B cell (primary cell): ENCODE results near the gene FRMPD4.

Experiments used
- CTCF ChIP-seq: fragments of 200-600 bp; IDR thresholded peaks from one replicate; pipeline ENCODE4 v1.8.0; 2022; ENCODE audit warnings: antibody characterized with exemption, mild to moderate bottlenecking
- EZH2 ChIP-seq: IDR thresholded peaks from 2 replicates; pipeline ENCODE4 v1.6.1; 2012; ENCODE audit warnings: borderline replicate concordance, low read depth, mild to moderate bottlenecking, moderate library complexity, low read length; ENCODE audit not compliant: insufficient read depth, poor library complexity, severe bottlenecking

- TF ChIP-seq CTCF, result no peak
- no peak for TF ChIP-seq EZH2
Measured at GRCh38 chrX:12322031-12322430, 183.8 kb downstream of the FRMPD4 start.
